GM19455 (cell line): ENCODE results near the gene GNAQ.
"Not testable (repeated sequence)": the region's sequence is repeated elsewhere in the genome, so short reads cannot be mapped to it uniquely, and the experiment has no call there.

Experiments
- ATAC-seq: cut with Tn5 transposase; IDR thresholded peaks from one replicate; pipeline ENCODE4 v1.9.1; 2021; ENCODE audit not compliant: unreplicated experiment

GNAQ gene

DNA sequence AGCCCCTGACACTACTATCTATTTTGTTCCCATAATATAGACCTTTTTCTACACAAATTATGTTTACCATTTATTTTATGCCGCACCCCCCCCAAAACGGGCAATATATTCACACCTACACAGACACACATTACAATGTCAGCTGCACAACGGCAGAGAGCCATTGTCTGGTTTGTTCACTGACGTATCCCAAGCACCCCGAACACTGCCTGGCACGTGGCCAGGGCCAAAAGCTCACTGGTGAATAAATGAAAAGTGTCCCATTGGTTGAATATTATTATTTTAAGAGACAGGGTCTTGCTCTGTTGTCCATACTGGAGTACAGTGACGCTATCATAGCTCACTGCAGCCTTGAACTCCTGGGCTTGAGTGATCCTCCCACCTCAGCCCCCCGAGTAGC lies 150.5 kb downstream of the GNAQ start:
- no peak for ATAC-seq

DNA sequence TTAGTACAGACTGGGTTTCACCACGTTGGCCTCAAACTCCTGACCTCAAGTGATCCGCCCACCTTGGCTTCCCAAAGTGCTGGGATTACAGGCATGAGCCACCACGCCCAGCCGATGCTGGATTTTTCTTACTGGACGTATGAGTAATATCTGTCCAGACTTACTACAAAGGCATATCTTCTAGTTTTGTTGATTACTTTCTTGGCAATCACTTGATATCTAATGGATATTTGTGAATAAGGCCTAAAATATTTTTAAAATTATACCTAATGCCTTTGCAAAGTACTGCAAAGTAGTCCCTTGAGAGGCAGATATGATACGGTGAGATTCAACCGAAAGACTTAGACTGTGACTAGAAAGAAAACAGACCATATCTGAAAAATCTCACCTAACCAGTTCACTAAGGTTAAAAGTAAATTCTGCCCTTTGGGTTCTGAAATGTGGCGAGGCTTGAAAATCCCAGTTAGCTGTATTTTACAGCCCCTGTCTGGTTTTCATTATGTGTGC lies 152.1 kb downstream of the GNAQ start:
- no peak for ATAC-seq

DNA sequence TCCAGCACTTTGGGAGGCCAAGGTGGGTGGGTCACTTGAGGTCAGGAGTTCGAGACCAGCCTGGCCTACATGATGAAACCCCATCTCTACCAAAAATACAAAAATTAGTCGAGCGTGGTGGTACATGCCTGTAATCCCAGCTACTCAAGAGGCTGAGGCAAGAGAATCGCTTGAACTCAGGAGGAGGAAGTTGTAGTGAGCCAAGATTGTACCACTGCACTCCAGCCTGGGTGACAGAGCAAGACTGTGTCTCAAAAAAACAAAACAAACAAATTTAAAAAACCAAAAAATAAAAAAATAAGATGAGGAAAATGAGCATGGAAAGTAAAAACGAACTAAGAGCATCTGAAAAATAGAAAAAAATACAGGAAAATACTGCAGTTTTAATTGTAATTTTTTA lies 152.8 kb downstream of the GNAQ start:
- not testable (repeated sequence) for ATAC-seq

DNA sequence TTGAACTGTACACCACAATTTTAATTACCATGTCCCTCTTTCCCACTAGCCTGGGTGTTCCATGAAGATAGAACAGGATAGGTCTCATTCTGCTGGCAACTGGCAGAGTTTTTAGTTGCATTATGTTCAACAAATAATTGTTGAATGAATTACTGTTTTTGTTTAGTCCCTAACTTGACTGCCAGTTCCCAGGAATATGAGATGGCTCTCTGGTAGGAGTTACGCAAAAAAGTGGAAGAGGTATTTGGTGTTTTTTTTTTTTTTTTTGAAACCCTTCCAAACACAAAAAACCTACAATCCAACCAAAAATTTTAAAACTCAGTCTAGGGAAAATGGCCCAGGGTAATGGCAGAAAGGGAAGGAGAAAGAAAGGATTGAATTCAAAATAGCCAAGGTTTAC lies 153.6 kb downstream of the GNAQ start:
- ATAC-seq, result no peak

DNA sequence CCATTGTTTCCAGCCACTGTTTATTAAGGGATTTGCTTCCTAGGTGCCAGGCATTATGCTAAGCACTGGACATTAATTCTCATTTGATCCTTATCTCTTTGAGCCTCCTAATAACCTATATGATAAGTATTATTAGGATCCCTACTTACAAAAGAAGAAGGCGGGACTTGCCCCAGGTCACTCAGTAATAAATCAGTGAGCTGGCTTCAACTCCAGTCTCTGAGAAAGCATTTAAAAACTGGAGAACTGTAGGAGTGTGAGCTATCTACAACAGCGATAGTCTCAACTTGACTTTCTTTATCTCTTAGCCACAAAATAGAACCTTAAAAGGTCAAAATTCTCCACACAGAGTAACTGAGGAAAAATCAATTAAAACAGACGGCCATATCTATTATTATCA lies 155.0 kb downstream of the GNAQ start:
- no peak for ATAC-seq

DNA sequence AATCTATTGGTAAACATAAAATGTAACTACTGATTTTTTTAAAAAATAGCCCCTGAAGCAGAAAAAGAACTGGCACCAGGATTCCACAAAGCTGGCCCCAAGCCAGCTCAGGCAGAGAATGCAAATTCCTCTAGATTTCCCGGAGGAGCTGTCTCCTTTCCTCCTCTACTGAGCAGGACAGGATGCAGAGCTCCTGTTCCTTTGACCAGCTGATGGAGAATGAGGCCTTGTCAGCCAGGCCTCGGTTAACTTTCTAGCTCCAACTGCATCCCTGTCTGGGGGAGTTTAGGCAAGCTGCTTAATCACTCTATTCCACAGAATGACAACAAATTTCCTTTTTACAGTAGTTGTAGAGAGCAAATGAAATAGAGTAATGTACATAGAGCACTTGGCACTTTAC lies 155.5 kb downstream of the GNAQ start:
- no peak for ATAC-seq

DNA sequence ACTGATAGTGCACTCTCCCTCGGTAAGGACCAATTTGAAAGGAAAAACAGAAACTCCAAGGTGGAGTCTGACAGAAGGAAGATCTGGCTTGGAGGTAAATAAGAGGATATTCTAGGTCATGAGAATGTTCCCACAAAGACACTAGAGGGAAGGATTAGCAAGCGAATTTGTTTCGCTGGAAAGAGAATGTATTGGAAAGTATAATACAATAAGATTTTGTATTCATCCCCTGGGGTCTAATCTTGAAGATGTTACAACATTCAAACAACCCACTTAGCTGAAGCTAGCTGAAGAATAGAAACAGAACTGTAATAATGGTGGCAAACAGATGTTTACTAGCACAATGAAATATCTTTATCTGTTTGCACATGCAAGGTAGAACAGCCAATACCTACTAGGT lies 158.7 kb downstream of the GNAQ start:
- ATAC-seq, result no peak

DNA sequence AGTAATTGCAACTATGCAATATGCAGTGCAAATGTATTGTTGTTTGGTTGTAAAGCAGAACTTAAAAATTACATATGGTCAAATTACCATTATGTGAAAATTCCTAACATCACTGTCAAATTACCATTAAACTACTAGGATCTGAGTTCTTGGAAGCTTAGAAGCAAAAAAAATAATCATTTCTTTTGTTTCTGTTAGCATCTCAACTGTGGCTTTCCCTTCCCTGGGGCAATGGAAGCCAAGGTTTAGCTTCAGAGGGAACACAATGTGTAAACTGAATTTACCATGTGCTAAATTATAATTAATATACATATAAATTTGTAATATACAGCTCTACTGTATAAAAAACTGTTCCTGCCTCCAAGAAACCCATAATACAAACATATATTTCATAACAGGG lies 159.4 kb downstream of the GNAQ start:
- no peak for ATAC-seq

DNA sequence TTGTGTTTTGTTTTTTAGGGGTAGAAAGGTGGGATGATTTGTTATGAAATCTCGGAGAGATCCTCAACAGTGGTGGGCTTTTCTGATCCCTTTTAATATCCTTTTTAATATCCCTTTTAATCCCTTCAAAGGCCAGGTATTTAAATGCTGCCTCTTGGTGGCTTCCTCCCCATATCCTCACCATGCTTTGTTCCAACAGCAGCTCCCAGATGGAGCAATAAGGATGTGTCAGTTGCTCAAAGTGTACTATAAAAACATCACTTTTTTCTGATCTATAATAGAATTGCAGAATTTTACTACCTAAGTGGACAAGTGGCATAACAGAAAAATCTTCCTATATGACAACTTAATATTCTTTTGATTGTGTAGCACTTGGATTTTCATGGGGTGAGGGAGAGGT lies 160.1 kb downstream of the GNAQ start:
- no peak for ATAC-seq

DNA sequence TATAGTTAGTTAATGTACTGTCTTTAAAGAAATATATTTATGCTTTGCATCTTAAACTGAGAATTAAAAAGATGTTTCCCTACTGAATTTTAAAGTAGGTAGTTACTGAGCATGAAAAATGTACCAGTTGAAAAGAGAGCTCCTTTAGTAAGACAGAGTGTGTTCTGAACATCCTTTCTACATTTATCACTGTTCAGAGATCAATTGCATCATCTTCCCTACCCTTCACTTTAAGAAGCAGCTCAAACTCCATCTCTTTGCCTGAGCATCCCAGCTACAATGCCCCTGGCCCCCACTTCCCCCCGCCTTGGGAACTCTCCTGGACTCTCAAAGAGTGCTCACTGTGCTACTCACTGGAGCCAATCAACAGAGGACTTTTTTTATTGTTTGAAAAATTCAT lies 164.7 kb downstream of the GNAQ start:
- ATAC-seq, result no peak

DNA sequence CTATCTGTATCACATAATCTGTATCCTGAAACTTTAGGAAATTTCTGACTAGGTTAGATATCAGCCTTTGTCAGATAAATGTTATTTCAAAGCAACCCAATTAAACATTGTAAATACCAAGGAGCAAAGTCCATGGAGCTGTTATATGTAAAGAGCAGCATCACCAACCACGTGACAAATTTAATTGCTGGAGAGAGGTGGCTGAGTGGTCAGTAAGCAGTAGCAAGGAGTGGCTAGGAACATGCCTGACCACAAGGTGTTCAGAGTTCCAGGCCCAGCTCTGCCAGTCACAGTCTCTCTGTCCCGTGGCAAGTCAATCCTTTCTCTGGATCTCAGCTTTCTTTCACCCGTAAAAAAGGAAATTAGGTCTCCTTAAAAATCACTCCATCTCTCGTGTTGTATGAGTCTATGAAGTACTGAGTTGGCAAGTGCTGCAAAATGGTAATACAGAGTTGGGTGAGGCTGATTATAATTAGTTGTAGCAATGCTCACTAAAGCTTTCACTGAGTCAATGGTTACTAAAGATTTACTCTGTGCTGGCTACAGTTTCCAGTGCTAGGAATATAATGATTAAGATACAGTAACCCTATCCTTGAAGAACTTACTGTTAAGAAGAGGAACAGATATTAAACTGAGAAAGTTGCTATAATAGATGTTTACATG lies 166.1 kb downstream of the GNAQ start:
- ATAC-seq, result no peak

DNA sequence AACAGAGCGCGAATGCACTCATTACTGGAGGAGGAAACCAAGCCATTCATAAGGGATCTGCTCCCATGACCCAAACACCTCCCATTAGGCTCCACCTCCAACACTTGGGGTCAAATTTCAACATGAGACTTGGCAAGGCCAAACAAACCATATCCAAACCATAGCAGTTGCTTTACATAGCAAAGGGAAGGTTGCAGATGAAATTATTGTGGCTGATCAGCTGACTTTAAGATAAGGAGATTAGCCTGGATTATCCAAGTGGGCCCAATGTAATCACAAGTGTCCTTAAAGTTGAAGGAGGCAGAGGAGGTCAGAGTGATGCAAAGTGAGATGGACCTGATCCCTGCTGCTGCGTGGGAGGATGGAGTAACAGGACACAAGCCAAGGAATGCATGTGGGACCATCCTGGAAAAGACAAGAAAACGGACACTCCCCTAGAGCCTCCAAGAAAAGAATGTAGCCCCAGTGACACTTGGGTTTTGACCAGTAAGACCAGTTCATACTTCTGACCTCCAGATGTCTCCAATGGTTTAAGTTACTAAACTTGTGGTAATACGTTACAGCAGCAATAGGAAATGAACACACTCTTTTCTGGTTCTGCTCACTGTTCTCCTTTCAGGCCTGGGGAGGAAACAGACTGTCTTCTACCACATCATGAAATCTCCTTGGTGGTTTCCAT lies 167.3 kb downstream of the GNAQ start:
- ATAC-seq, result no peak

DNA sequence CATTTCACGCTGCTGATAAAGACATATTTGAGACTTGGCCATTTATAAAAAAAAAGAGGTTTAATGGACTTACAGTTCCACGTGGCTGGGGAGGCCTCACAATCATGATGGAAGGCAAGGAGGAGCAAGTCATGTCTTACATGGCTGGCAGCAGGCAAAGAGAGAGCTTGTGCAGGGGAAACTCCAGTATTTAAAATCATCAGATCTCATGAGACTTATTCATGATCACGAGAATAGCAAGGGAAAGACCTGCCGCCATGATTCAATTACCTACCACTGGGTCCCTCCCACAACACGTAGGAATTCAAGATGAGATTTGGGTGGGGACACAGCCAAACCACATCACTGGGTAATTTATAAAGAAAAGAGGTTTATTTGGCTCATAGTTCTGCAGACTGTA lies 168.0 kb downstream of the GNAQ start:
- not testable (repeated sequence) for ATAC-seq

DNA sequence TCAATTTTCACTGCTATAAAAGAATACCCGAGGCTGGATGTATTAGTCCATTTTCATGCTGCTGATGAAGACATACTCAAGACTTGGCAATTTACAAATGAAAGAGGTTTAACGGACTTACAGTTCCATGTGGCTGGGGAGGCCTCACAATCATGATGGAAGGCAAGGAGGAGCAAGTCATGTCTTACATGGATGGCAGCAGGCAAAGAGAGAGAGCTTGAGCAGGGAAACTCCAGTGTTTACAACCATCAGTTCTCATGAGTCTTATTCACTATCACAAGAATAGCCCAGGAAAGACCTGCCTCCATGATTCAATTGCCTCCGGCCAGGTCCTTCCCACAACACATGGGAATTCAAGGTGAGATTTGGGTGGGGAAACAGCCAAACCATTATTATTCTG lies 170.7 kb downstream of the GNAQ start:
- not testable (repeated sequence) for ATAC-seq

DNA sequence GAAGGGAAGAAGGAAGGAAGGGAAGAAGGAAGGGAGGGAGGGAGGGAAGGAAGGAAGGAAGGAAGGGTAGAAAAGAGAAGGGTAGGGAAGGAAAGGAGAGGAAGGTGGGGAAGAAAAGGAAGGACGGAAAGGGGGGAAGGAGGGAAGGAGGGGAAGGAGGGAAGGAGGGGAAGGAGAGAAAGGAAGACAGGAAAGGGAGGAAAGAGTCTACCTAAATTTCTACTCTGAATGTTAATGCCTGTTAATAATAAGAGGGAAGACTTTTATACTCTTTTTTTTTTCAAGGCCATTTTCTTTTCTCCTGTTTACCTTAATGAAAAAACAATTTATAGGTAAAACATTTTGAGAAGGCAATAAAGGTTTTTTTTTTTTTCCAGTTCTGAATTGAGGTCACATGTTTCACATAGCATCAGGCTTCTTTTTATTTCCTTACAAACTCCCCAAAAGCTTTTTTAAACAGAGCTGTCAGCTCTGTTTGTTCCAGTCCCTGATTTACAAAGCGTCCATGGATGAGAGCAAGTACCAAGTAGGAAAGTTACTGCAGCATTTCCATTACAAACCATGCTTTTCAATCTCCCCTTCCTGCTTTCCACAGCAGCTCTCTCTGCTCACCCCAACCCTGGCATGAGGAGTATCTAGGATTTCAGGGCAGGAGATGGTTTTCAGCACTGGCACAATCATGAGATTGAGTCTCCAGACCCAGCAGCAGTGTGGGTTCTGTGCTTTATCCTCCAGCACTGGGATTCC lies 173.9 kb downstream of the GNAQ start:
- ATAC-seq, result no peak

DNA sequence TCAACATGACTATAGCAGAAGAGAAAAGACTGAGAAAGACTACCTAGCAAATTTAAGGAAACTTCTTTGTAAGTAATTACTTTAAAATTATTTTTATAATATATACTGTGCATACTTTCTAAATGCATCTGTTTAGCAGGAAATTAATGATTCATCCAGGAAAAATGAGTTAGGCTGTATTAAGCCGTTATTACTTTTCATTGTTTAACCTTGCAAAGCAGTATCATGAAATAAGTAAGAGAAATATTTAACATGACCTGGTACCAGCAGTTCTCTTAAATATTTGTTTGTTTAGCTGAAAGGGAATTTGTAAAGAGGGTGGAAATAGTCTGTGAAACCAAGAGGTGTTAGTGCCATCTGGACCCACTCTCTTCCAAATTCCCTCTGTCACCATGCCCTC lies 175.0 kb downstream of the GNAQ start:
- no peak for ATAC-seq

DNA sequence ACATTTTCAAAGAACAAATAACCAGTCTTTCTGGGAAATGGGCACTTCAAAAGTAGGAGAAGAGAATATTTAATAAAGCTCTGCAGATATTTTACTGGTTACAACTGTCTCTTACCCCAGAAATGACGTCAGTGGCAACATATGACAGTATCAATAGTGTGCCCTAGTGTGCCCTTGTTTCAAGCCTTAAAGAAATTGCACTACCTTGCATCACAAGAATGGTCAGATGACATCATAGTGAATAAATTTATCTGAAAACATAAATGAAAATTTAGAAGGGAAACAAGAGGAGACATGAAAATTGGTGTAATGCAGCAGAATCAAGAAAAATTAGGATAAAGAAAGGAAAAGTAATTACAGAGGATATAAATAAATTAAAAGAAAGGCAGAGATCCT lies 176.7 kb downstream of the GNAQ start:
- ATAC-seq, result no peak

DNA sequence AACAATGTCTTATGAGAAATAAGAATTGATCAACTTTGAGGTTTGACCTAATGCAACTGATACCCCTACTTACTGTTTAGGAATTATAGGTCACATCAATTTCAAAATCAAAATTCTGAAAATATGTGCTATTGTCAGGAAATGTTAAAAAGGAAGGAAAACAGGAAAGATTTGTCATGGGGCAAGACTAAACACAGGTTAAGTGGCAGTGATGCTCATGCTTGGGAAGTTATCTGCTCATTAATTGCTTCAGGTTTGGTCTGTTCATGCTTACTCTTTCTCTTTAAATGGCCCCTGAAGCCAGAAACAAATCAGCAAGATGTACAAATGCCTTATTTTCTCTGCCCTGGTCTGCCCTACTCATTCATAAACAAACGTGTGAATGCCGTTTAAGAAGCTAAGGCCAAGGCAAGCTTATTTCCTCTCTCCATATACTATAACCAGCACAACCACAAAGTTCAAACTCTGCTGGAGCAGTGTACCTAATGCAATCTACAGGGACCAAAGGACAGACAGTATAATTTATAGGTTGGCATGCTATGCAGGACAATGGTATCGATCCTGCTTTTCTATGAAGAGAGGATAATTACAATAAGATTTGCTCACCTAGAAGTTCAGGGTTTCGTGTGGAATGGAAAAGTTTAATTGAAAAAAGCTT lies 177.2 kb downstream of the GNAQ start:
- no peak for ATAC-seq

DNA sequence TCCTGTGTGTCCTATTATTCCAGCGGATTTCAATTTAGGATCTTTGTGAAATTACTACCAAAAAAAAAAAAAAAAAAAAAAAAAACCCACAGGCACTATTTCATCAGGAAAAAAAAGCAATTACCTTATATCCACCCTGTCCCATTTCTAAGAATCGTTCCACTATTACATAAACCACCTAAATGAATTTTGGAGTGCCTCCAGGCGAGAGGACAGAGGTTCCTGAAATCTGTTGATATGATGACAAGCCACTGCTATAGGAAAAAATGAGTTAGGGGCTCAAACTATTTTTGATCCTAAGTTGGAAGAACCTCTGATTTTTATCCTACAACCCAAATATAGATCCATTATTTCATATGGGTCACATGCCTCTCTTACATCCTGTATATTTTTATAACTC lies 177.9 kb downstream of the GNAQ start:
- no peak for ATAC-seq

DNA sequence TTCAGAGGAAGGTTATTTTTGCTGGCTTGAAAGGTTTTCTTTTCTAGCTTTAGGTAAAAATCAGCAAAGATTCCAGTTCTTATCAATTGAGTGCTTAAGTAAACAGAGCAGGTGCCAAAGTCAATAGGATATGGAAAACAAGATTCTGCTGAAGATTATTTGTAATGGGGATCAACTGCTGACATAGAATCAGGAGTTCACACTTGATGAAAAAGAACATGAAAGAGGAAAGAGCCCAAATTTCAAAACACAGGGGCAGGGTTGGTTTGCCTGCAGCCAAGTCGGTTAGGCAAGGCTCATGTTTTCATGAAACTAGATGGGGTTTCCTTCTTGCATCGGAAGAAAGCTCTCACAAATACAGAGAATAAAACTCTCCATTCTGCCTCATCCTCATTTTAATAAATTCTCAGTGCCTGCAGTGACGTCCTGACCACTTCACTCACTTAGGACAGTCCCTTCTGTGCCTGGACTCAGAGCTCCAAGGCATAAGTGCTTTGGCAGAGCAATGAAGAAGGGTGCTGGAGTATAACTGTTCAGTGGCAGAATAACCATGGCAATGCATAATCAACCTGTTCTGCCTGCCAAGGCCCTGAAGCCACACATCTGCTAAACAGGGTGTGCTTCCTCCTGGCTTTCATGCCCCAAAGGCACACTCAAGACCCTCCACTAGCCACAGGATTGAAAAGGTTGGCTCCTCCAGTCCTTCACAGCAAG lies 179.6 kb downstream of the GNAQ start:
- no peak for ATAC-seq

DNA sequence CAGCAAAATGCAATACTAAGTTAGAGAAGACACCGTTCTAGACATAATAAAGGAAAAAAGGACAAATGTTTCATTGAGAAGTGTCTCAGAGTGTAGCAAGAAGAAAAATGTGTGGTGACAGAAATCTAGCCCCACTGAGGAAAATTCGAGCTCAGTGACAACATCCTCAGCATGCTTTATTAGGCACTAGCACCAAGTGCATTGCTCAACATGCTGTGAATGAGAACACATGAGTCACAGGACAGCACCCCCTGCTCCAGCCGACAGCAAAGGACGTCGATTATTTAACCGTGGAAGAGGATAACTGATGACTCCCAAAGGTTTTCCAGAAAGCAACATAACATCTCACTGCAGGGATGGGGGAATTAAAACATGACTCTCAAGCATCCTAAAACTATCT lies 182.7 kb downstream of the GNAQ start:
- ATAC-seq, result no peak
